Bronchial epithelial cell (primary cell): ENCODE results near the gene CHCHD6. TPM values are rescaled to one million over a fixed set of nuclear protein-coding genes. Genes with fewer than 3 reads are reported as not detected.

ENCODE experiments used
- DNase-seq: peaks from one replicate; pipeline ENCODE4 v3.0.0-alpha.2; 2010; ENCODE audit warnings: low read depth
- FAIRE-seq: peaks from 2 replicates; lab custom pipeline; 2011; peaks lifted over from hg19 to GRCh38; lab: Jason Lieb, UNC
- H3K27me3 ChIP-seq: 2 replicates; pipeline ENCODE4 v1.5.1; 2011; ENCODE audit warnings: low read length; ENCODE audit not compliant: control insufficient read depth, insufficient read depth
- H3K36me3 ChIP-seq: 2 replicates; pipeline ENCODE4 v1.5.1; 2011; ENCODE audit warnings: low read length; ENCODE audit not compliant: control insufficient read depth, insufficient read depth
- H3K4me3 ChIP-seq: 2 replicates; pipeline ENCODE4 v1.5.1; 2011; ENCODE audit warnings: mild to moderate bottlenecking, low read depth, low read length, control low read depth
- CTCF ChIP-seq: IDR thresholded peaks from 2 replicates; pipeline ENCODE4 v1.5.1; 2011; ENCODE audit warnings: mild to moderate bottlenecking, moderate library complexity, low read length, control low read depth, inconsistent platforms; ENCODE audit not compliant: insufficient read depth, severe bottlenecking
- total RNA-seq: library from RNA; depleted of rRNA; stranded (reverse); fragments of >200 nt; gene quantifications from 2 replicates; pipeline ENCODE4 v1.2.1, GENCODE V29; 2014

The CHCHD6 gene
- total RNA-seq, 1 donor from 2014 or later, result 25.5 TPM

GRCh38 chr3:126974756-126975155 is 270.7 kb downstream of the CHCHD6 start:
- Histone ChIP-seq H3K36me3 (no peaks in the 10 kb centered on the region), H3K4me3 (no peak overlapping the region), H3K27me3 (no peaks in the 10 kb centered on the region)
- FAIRE-seq, result no peak
- no peak for DNase-seq
- no peak for TF ChIP-seq CTCF

- no peak for TF ChIP-seq CTCF
Observed at GRCh38 chr3:126976906-126977305, 272.9 kb downstream of the CHCHD6 start.

GRCh38 chr3:126977821-126978220 is 273.8 kb downstream of the CHCHD6 start:
- H3K36me3 ChIP-seq, result no peaks in the 10 kb centered on the region
- DNase-seq (no peak), FAIRE-seq (no peak)
- no peaks in the 10 kb centered on the region for H3K27me3 ChIP-seq
- H3K4me3 ChIP-seq, result no peak overlapping the region
- no peak for TF ChIP-seq CTCF

More at GRCh38 chr3:126976906-126977305, 272.9 kb downstream of the CHCHD6 start:
- H3K27me3 ChIP-seq, result no peaks in the 10 kb centered on the region
- H3K36me3 ChIP-seq, result no peaks in the 10 kb centered on the region
- DNase-seq (no peak), FAIRE-seq (no peak)
- no peak overlapping the region for H3K4me3 ChIP-seq

GRCh38 chr3:126978291-126978690 is 274.3 kb downstream of the CHCHD6 start:
- DNase-seq, result no peak
- peak; percentile 94 for FAIRE-seq
- Histone ChIP-seq H3K4me3 (no peak overlapping the region), H3K27me3 (no peaks in the 10 kb centered on the region), H3K36me3 (no peaks in the 10 kb centered on the region)
- TF ChIP-seq CTCF, result no peak

- no peak for FAIRE-seq
Observed at GRCh38 chr3:126979046-126979628, 275.1 kb downstream of the CHCHD6 start.

More at GRCh38 chr3:126979046-126979628, 275.1 kb downstream of the CHCHD6 start:
- Histone ChIP-seq H3K36me3 (no peaks in the 10 kb centered on the region), H3K27me3 (no peaks in the 10 kb centered on the region), H3K4me3 (no peak overlapping the region)
- no peak for TF ChIP-seq CTCF
- no peak for DNase-seq
